ENCODE measurements around the gene RGL1. TPM values are rescaled to one million over a fixed set of nuclear protein-coding genes. Genes with fewer than 3 reads are reported as not detected.

Gene RGL1
- total RNA-seq, 4 donors from 2014 or later, result 11.6 to 22.5 (median 15.0) TPM

DNA sequence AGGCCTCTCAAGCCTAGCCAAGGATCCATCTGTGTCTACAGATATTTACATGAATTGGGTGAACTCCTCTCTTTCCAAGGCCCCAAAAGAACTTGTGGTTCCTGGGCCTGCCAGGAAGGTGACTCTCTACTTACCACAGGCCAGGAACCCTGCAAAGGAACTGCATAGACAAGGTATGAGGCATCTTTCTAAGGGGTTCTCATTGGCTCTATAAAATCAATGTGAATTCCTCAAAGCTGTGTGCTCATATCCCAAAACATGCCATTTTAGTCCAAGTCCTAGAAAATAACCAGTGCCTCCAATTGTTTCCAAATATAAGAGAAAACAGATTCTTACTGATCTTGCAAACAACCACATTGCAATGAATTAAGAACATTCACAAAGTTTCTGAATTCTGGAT is 39.9 kb upstream of the RGL1 start:
- DNase-seq (ENCODE audit: low spot score in 2 of 2), result no peak
- no peak overlapping the region for H3K4me3 ChIP-seq (ENCODE audit: low read depth, poor library complexity, severe bottlenecking)
- TF ChIP-seq, protein P1, sequence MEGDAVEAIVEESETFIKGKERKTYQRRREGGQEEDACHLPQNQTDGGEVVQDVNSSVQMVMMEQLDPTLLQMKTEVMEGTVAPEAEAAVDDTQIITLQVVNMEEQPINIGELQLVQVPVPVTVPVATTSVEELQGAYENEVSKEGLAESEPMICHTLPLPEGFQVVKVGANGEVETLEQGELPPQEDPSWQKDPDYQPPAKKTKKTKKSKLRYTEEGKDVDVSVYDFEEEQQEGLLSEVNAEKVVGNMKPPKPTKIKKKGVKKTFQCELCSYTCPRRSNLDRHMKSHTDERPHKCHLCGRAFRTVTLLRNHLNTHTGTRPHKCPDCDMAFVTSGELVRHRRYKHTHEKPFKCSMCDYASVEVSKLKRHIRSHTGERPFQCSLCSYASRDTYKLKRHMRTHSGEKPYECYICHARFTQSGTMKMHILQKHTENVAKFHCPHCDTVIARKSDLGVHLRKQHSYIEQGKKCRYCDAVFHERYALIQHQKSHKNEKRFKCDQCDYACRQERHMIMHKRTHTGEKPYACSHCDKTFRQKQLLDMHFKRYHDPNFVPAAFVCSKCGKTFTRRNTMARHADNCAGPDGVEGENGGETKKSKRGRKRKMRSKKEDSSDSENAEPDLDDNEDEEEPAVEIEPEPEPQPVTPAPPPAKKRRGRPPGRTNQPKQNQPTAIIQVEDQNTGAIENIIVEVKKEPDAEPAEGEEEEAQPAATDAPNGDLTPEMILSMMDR (IDR thresholded peaks at IDR 0.05), result no peak
- TF ChIP-seq POLR2A (IDR thresholded peaks at IDR 0.05), result no peak
- intact Hi-C loops (cut with DNase I; ENCODE audit: low total_unique reads), result no loop called here

DNA sequence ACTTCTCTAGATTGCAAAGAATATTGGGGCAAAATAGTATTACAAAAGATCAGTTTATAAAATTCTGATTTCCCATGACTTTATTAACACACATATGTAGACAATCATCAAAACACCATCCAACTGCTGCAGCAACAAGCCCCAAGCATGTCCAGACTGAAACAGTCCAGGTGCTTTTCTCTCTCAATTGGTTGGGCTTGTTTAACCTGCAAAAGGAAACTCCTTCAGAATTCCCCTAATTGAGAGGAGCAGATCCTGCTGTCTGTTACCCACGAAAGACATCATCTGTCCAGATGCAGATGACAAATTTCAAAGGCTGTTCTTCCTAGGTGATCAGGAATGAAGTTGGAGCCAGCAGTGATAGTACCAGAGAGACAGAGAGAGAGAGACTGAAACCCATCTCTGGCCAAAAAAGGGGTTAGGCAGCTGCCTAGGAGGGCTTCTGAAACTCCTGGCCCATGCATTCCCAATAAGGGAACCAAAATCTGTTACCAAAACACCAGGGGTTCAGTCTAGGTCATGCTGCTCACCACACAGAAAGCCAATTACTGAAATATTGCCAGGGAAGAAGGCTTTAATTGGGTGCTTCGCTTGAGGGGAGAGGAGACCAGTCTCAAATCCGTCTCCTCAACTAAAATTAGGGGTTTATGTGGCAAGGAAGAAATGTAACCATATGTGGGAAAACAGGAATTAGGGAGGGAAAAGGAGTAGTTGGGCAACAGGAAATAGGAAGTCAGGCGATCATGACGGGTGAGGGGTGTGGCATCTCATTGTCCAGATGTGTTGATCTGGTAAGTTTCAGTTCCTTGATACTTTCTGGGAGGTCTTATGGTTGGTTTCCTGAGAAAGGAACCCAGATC is 34.7 kb upstream of the RGL1 start:
- H3K4me3 ChIP-seq (ENCODE audit: low read depth, poor library complexity, severe bottlenecking), result no peak overlapping the region
- intact Hi-C loops (cut with DNase I; ENCODE audit: low total_unique reads), result no loop called here
- 67 to 70% methylated on average over 5 of the region's 5 CpGs for WGBS, 2 donors
- DNase-seq (ENCODE audit: low spot score in 2 of 2), result no peak
- TF ChIP-seq, protein P1 (IDR thresholded peaks at IDR 0.05), result no peak
- no peak for TF ChIP-seq POLR2A (IDR thresholded peaks at IDR 0.05)

DNA sequence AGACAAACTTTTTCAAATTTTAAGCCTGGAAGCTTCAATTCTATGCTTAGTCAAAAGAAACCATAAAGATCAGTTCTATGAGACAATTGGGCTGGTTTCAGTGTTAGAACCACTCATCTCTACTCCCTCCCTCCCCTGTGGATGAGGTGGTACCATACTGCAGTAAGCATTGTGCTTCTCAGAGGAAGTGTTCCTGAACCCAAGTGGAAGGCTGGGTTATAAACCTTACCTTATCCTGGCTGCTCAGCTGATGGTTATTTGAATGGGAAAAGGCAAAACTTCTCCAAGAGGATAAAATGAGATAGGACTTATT is 34.1 kb upstream of the RGL1 start:
- no peak for DNase-seq (ENCODE audit: low spot score in 2 of 2)
- TF ChIP-seq, protein P1 (IDR thresholded peaks at IDR 0.05), result no peak
- no peak for TF ChIP-seq POLR2A (IDR thresholded peaks at IDR 0.05)
- intact Hi-C loops (cut with DNase I; ENCODE audit: low total_unique reads), result no loop called here
- H3K4me3 ChIP-seq (ENCODE audit: low read depth, poor library complexity, severe bottlenecking), result no peak overlapping the region

DNA sequence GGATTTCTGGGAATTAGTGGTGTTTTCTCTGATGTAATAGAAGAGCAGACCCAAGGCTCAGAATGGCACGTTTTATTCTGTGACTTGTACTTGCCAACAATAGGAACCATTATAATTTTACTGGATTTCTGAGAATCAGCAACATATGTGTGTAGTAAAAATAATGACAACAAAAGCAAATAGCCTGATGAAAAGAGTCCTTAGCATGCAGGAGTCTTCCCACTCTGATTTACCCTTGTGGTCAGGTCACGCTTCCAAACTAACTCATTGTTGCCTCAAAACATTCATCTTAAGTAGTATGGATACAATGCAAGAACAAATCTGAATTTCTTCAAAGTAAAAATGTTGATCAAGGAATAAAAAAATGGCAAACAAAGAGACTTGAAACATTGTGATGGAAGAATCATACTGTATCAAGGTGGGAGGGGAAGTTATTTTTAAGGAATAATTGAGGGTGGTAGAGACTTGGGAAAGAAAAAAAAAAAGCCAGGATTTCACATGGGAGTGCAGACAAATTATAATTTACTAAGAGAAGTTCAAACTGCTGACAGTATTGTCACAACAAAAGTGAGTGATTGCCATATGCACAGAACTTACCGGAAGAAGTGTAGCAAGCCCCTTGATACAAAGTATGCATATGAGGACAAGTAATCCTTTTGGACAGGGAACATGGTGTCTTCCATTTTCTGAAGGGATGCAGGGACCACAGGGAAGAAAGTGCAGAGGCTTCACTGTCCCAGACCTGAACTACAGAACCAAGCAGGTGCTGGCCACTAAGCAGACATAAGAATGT is 31.2 kb upstream of the RGL1 start:
- no peak for DNase-seq (ENCODE audit: low spot score in 2 of 2)
- no peak overlapping the region for H3K4me3 ChIP-seq (ENCODE audit: low read depth, poor library complexity, severe bottlenecking)
- 76 to 77% methylated on average over 3 of the region's 3 CpGs for WGBS, 2 donors
- intact Hi-C loops (cut with DNase I; ENCODE audit: low total_unique reads), result no loop called here
- no peak for TF ChIP-seq POLR2A (IDR thresholded peaks at IDR 0.05)
- TF ChIP-seq, protein P1 (IDR thresholded peaks at IDR 0.05), result no peak

DNA sequence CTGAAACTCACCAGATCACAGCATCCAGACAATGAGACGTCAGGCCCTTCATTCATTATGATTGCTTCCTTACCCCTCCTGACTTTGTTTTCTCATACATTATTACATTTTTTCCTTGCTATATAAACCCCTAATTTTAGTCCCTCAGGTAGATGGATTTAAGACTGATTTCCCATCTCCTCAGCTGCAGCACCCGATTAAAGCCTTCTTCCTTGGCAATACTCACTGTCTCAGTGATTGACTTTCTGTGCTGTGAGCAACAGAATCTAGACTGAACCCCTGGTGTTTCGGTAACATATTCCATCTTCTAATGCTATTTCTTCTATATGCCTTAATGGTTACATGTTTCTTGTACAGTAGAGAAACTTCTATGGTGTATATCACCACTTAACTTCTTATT is 30.0 kb upstream of the RGL1 start:
- TF ChIP-seq POLR2A (IDR thresholded peaks at IDR 0.05), result no peak
- TF ChIP-seq, protein P1 (IDR thresholded peaks at IDR 0.05), result no peak
- no peak for DNase-seq (ENCODE audit: low spot score in 2 of 2)
- no peak overlapping the region for H3K4me3 ChIP-seq (ENCODE audit: low read depth, poor library complexity, severe bottlenecking)
- WGBS, 2 donors, result 94 to 98% methylated on average over 3 of the region's 3 CpGs
- intact Hi-C loops (cut with DNase I; ENCODE audit: low total_unique reads), result no loop called here

Measured in lower leg skin (tissue), 4 donors.